Limb (tissue), 2 donors: Measurements from ENCODE around the gene SLC12A7.

Experiments
- DNase-seq, 2 donors: peaks; one replicate each; pipeline ENCODE4 v3.0.0-alpha.2; 2016; ENCODE audit errors: extremely low spot score in 2 of 2

SLC12A7 gene

GRCh38 chr5:1052641-1053390, 59.0 kb downstream of the SLC12A7 start:
- no peak for DNase-seq

- no peak for DNase-seq
Observed at GRCh38 chr5:1052076-1052475, 59.8 kb downstream of the SLC12A7 start.

GRCh38 chr5:1051366-1051720, 60.5 kb downstream of the SLC12A7 start:
- no peak for DNase-seq

DNA sequence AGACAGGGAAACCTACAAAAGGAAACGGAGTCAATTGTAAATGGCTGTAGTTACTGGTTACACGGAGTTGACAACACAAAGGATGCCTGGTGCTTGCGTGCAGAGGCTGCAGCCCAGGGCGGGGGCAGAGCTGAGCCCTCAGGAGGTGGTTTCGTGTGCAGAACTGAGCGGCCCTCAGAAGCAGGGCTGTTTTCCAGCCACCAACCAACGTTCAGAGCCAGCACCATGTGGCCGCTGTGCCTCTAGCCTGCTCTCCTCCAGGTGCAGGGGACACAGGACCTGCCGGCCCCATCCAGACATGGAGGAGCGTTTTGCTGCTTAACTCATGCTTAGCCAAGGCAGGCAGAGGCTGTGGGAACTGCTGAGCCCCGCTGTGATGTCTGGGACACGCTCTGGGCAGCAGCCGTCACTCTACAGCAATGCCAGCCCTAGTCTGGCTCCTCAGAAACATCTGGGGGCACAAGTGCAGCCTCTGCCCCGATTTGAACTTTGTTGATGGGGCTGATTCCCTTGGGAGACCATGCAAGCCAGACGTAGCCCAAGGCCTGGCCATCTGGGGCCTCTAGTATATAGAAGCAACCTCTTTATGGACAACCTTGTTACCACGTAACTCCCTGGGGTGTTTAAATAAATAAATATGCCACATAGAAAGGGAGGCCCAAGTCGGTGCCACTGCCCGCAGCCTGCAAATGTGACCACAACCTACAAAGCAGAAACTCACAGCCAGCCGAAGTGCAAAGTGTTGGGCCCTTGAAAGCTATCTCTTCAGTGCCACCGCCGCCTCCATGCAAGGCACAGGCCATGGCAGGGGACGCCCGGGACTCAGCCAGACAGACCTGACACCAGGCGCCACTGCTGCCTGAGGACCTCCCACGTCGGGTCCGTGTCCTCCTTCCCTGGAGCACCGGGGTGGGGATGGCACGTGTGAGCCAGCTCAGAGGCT, 61.2 kb downstream of the SLC12A7 start:
- no peak for DNase-seq

GRCh38 chr5:1048861-1049838, 62.7 kb downstream of the SLC12A7 start:
- DNase-seq, result no peak

GRCh38 chr5:1048162-1048721, 63.6 kb downstream of the SLC12A7 start:
- no peak for DNase-seq

DNA sequence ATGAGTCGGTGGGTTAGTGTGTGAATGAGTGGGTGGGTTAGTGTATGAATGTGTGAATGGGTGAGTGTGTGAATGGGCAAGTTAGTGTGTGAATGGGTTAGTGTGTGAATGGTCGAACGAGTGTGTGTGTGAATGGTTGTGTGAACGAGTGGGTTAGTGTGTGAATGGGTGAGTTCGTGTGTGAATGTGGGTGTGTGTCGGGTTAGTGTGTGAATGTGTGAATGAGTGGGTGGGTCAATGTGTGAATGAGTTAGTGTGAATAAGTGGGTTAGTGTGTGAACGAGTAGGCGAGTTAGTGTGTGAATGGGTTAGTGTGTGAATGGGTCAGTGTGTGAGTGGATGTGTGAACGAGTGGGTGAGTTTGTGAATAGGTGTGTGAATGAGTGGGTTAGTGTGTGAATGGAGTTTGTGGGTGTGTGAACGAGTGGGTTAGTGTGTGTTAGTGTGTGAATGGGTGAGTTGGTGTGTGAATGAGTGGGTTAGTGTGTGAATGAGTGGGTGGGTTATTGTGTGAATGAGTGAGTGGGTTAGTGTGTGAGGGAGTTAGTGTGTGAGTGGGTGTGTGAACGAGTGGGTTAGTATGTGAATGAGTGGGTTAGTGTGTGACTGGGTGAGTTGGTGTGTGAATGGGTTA, 64.4 kb downstream of the SLC12A7 start:
- DNase-seq, result no peak

- no peak for DNase-seq
Observed at GRCh38 chr5:1045960-1046560, 65.8 kb downstream of the SLC12A7 start.

GRCh38 chr5:1044117-1044516, 67.7 kb downstream of the SLC12A7 start:
- no peak for DNase-seq

GRCh38 chr5:1043327-1043726, 68.5 kb downstream of the SLC12A7 start:
- DNase-seq, result no peak

DNA sequence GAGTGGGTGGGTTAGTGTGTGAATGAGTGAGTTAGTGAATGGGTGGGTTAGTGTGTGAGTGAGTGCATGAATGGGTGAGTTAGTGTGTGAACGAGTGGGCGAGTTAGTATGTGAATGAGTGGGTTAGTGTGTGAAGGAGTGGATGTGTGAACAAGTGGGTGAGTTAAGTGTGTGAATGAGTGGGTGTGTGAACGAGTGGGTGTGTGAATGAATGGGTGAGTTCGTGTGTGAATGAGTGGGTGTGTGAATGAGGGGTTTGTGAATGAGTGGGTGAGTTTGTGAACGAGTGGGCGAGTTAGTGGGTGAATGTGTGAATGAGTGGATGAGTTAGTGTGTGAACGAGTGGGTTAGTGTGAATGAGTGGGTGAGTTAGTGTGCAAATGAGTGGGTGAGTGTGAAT, 69.2 kb downstream of the SLC12A7 start:
- DNase-seq, result no peak

- DNase-seq, result no peak
Observed at GRCh38 chr5:1041225-1042143, 70.4 kb downstream of the SLC12A7 start.

DNA sequence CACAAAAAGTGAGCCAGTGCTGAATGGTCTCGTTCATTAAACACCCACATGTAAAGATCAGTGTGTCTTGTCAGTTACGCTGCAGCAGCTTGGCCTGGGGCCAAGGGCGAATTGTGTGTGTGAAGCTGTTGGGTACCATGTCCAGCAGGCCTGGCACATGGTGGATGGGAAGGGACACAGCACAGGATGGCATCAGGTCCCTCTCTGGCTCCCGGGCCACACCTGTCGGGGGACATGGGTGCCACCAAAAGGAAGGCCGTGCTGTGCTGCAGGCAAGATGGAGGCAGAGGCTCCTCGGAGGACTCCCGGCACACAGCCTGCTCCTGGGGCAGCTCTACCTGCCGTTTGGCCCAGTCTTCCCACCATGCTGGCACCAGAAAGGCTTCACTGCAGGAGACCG, 71.3 kb downstream of the SLC12A7 start:
- DNase-seq, result no peak

DNA sequence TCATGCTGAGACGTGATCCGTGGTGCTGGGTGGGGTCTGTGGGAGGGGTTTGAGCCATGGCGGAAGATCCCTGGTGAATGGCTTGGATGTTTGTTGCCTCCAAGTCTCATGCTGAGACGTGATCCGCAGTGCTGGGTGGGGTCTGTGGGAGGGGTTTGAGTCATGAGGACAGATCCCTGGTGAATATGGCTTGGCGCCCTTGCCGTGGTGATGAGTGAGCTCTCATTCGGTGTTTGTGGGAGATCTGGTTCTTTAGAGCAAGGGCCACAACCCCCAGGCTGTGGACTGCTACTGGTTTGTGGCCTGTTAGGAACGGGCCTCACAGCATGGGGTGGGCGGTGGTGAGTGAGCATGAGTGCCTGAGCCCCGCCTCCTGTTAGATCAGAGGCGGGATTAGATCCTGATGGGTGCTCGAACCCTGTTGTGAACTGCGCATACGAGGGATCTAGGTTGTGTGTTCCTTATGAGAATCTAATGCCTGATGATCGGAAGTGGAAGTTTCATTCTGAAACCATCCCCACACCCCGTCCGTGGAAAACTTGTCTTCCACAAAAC, 72.1 kb downstream of the SLC12A7 start:
- DNase-seq, result no peak

- DNase-seq, result no peak
Observed at GRCh38 chr5:1039210-1039548, 72.7 kb downstream of the SLC12A7 start.

DNA sequence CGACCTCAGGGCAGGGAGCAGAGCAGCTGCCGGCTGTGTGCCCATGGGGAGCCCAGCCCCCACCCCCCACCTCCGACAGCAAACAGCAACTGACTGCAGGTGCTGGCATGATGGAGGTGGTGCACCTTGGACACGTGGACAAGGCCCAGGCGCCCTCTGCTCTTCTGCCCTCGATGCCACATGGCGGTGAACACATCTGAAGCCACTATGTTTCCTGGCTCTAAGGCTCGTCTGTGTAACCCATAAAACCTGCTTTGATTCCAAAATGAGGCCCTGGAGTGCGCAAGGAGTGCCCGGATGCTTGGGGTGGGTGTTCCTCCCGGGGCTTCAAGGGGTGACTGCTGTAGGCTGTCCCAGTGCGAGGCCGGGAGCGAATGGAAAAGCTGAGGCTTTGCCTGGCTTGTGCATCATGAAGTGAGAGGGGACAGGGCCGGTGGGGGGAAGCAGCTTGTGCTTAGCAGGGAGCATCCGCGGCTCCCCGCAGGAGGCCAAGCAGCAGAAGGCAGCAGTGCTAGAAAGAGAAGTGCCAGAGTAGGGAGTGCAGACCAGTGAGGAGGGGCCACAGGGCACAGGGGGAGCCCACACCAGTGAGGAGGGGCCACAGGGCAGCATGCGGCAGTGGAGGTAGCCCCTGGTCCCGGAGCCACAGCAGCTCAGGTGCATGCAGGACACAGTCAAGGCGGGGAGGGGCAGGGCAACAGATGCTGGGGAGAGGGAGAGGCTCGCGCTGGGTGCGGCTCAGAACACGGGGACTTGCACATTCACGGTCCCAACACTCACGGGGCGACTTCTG, 73.2 kb downstream of the SLC12A7 start:
- DNase-seq, result no peak

DNA sequence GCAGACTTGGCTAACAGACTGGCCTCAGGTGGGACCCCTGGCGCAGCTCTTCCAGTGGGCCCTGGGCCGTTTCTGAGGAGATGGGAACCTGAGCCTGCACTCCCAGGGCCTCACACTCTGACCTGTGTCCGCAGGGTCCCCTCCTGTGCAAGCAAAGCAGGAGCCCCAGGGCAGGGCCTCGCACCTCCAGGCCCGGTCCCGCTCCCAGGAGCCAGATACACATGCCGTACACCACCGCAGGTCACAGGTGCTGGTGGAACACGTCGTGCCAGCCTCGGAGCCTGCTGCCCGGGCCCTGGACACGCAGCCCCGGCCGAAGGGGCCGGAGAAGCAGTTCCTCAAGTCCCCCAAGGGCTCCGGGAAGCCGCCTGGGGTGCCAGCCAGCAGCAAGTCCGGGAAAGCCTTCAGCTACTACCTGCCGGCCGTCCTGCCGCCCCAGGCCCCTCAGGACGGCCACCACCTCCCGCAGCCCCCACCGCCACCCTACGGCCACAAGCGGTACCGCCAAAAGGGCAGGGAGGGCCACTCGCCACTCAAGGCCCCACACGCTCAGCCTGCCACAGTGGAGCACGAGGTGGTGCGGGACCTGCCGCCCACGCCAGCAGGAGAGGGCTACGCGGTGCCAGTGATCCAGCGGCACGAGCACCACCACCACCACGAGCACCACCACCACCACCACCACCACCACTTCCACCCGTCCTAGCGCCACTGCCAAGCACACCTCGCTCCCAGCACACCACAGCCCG, 74.0 kb downstream of the SLC12A7 start:
- no peak for DNase-seq
